H9 (cell line): ENCODE measurements around the gene MORC2. TPM values are rescaled to one million over a fixed set of nuclear protein-coding genes. Genes with fewer than 3 reads are reported as not detected.

Experiments
- DNase-seq: peaks from one replicate; pipeline ENCODE4 v3.0.0-alpha.2; 2017
- H2AFZ ChIP-seq: one replicate; pipeline ENCODE4 v1.6.1; 2013; ENCODE audit warnings: mild to moderate bottlenecking, low read length, control low read depth, moderate library complexity
- H2AK5ac ChIP-seq: 2 replicates; pipeline ENCODE4 v1.6.1; 2013; ENCODE audit warnings: low read length, control low read depth, mixed read lengths; ENCODE audit not compliant: insufficient read length
- H2BK120ac ChIP-seq: one replicate; pipeline ENCODE4 v1.6.1; 2013; ENCODE audit warnings: low read depth, mild to moderate bottlenecking, low read length, control low read depth, inconsistent platforms; ENCODE audit not compliant: poor library complexity, severe bottlenecking
- H2BK12ac ChIP-seq: 2 replicates; pipeline ENCODE4 v1.6.1; 2013; ENCODE audit warnings: low read length, control low read depth, mixed read lengths, low read depth; ENCODE audit not compliant: insufficient read length
- H2BK15ac ChIP-seq: 2 replicates; pipeline ENCODE4 v1.6.1; 2013; ENCODE audit warnings: low read depth, low read length, control low read depth
- H2BK20ac ChIP-seq: one replicate; pipeline ENCODE4 v1.6.1; 2013; ENCODE audit warnings: low read depth, mild to moderate bottlenecking, low read length, control low read depth, inconsistent platforms; ENCODE audit not compliant: poor library complexity, severe bottlenecking
- H2BK5ac ChIP-seq: 2 replicates; pipeline ENCODE4 v1.6.1; 2013; ENCODE audit warnings: low read length, control low read depth, mixed read lengths; ENCODE audit not compliant: insufficient read length
- H3K14ac ChIP-seq: 2 replicates; pipeline ENCODE4 v1.6.1; 2013; ENCODE audit warnings: low read length, control low read depth; ENCODE audit not compliant: insufficient read depth
- H3K18ac ChIP-seq: 2 replicates; pipeline ENCODE4 v1.6.1; 2013; ENCODE audit warnings: low read depth, mild to moderate bottlenecking, mixed read lengths, low read length, control low read depth; ENCODE audit not compliant: insufficient read length
- H3K23ac ChIP-seq: 2 replicates; pipeline ENCODE4 v1.6.1; 2013; ENCODE audit warnings: low read length, control low read depth, mixed read lengths, low read depth; ENCODE audit not compliant: insufficient read length
- H3K23me2 ChIP-seq: 2 replicates; pipeline ENCODE4 v1.6.1; 2013; ENCODE audit warnings: low read depth, mild to moderate bottlenecking, mixed read lengths, low read length, control low read depth; ENCODE audit not compliant: insufficient read length, poor library complexity, severe bottlenecking
- H3K27ac ChIP-seq: 2 replicates; pipeline ENCODE4 v1.5.1; 2013; ENCODE audit warnings: low read length, control low read depth, mixed read lengths, low read depth; ENCODE audit not compliant: insufficient read length
- H3K27me3 ChIP-seq: 2 replicates; pipeline ENCODE4 v1.6.1; 2013; ENCODE audit warnings: low read length, control low read depth, inconsistent platforms; ENCODE audit not compliant: insufficient read depth
- H3K4ac ChIP-seq: 2 replicates; pipeline ENCODE4 v1.6.1; 2013; ENCODE audit warnings: low read depth, mild to moderate bottlenecking, control low read depth, inconsistent platforms, low read length, moderate library complexity
- H3K4me1 ChIP-seq: 2 replicates; pipeline ENCODE4 v1.6.1; 2013; ENCODE audit warnings: low read length, control low read depth, inconsistent platforms; ENCODE audit not compliant: insufficient read depth
- H3K4me2 ChIP-seq: 2 replicates; pipeline ENCODE4 v1.6.1; 2013; ENCODE audit warnings: low read length, control low read depth, mixed read lengths; ENCODE audit not compliant: insufficient read length, insufficient read depth
- H3K56ac ChIP-seq: 2 replicates; pipeline ENCODE4 v1.6.1; 2013; ENCODE audit warnings: low read depth, mild to moderate bottlenecking, mixed read lengths, low read length, control low read depth; ENCODE audit not compliant: insufficient read length
- H3K79me1 ChIP-seq: 2 replicates; pipeline ENCODE4 v1.6.1; 2013; ENCODE audit warnings: low read depth, mild to moderate bottlenecking, moderate library complexity, low read length, control low read depth, inconsistent platforms; ENCODE audit not compliant: insufficient read depth, poor library complexity, severe bottlenecking
- H3K79me2 ChIP-seq: 2 replicates; pipeline ENCODE4 v1.6.1; 2013; ENCODE audit warnings: low read length, control low read depth, inconsistent platforms; ENCODE audit not compliant: insufficient read depth
- H3K9ac ChIP-seq: 2 replicates; pipeline ENCODE4 v1.6.1; 2013; ENCODE audit warnings: low read length, control low read depth, mixed read lengths; ENCODE audit not compliant: insufficient read length; ENCODE audit errors: extremely low read depth
- H3K9me3 ChIP-seq: one replicate; pipeline ENCODE4 v1.6.1; 2013; ENCODE audit warnings: low read depth, low read length, inconsistent platforms; ENCODE audit not compliant: control insufficient read depth
- H3T11ph ChIP-seq: one replicate; pipeline ENCODE4 v1.6.1; 2013; ENCODE audit warnings: mild to moderate bottlenecking, low read length, control low read depth, inconsistent platforms
- H4K20me1 ChIP-seq: one replicate; pipeline ENCODE4 v1.6.1; 2013; ENCODE audit not compliant: control insufficient read depth, insufficient read length, insufficient read depth
- H4K5ac ChIP-seq: 2 replicates; pipeline ENCODE4 v1.6.1; 2013; ENCODE audit warnings: low read depth, mild to moderate bottlenecking, mixed read lengths, low read length, control low read depth; ENCODE audit not compliant: insufficient read length
- H4K8ac ChIP-seq: replicated peaks from 2 replicates; pipeline ENCODE4 v1.6.1; 2013; ENCODE audit warnings: low read length, control low read depth, mixed read lengths, low read depth; ENCODE audit not compliant: insufficient read length
- H4K91ac ChIP-seq: 2 replicates; pipeline ENCODE4 v1.6.1; 2013; ENCODE audit warnings: low read depth, mild to moderate bottlenecking, moderate library complexity, mixed read lengths, low read length, control low read depth; ENCODE audit not compliant: insufficient read length
- H3K27ac Mint-ChIP-seq, 3 experiments: 2 replicates in 2 of 3; 3 replicates in 1 of 3; pipeline ENCODE4 v1.8.0; 2020 to 2021; ENCODE audit warnings: mixed read lengths in 3 of 3, mild to moderate bottlenecking in 1 of 3, moderate library complexity in 1 of 3
- H3K27me3 Mint-ChIP-seq: 2 replicates; pipeline ENCODE4 v1.8.0; 2021; ENCODE audit warnings: low read depth, mild to moderate bottlenecking, moderate library complexity, mixed read lengths
- H3K36me3 Mint-ChIP-seq, 3 experiments: 2 replicates in 2 of 3; 3 replicates in 1 of 3; pipeline ENCODE4 v1.8.0; 2020 to 2021; ENCODE audit warnings: low read depth in 3 of 3, mixed read lengths in 3 of 3; ENCODE audit not compliant: insufficient read depth in 1 of 3
- H3K4me1 Mint-ChIP-seq, 2 experiments: 2 replicates each; pipeline ENCODE4 v1.8.0; 2020; ENCODE audit warnings: mixed read lengths in 2 of 2
- H3K4me3 Mint-ChIP-seq, 2 experiments: 2 replicates in 1 of 2; 3 replicates in 1 of 2; pipeline ENCODE4 v1.8.0; 2020 to 2021; ENCODE audit warnings: mild to moderate bottlenecking in 2 of 2, mixed read lengths in 2 of 2, moderate library complexity in 1 of 2
- H3K9me3 Mint-ChIP-seq, 2 experiments: 2 replicates in 1 of 2; 3 replicates in 1 of 2; pipeline ENCODE4 v1.8.0; 2020; ENCODE audit warnings: mild to moderate bottlenecking in 2 of 2, mixed read lengths in 2 of 2, moderate library complexity in 1 of 2
- WGBS: extraction: QIAGEN DNeasy Blood & Tissue Kit; methylation state at CpG from one replicate; pipeline ENCODE4 v1.1.7; 2013; ENCODE audit warnings: missing lambda C conversion rate, low lambda C conversion rate, mixed read lengths; ENCODE audit not compliant: insufficient read length; ENCODE audit errors: extremely low coverage; 5-methylcytosine and 5-hydroxymethylcytosine counted together
- total RNA-seq: library from RNA; stranded (reverse); gene quantifications from 2 replicates; pipeline ENCODE4 v1.2.1, GENCODE V29; 2021
- TF ChIP-seq, protein P1 (sequence below): fragments of 200-600 bp; sonication (generic); conservative IDR thresholded peaks from 3 replicates; pipeline ENCODE4 v1.8.0; 2021; ENCODE audit warnings: antibody characterized with exemption, mild to moderate bottlenecking

MORC2 gene
- total RNA-seq, 1 experiment from 2014 or later = 37.4 TPM

DNA sequence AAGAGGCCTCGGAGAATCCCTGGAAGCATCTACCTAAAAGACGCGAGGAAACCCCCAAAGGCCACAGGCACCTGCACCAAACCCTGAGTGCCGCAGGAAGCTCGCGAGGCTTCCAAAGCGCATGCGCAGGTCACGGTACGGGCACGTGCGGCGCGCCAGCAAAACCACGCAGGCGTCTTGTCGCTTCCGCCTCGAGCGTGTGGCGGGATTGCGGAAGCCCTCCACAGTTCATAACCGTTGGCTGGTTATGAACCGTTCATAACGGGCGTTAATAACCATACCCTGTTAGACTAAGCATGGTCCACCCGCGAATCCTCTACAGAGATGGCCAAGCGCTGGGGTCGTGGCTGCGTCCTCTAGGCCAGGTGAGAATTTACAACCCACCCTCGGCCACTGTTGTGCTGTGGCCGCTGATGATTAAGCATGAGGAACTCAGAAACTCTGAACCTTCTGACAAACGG is 46.4 kb downstream of the MORC2 start:
- no CpG with 5 or more reads among the region's 34 CpGs for WGBS
- Mint-ChIP-seq H3K4me1 (peaks cover 0 to 2% of the 10 kb centered on the region in 2 experiments; a peak in 1 of 4 replicates), H3K36me3 (peaks cover 26 to 34% (median 32%) of the 10 kb centered on the region in 3 experiments), H3K27me3 (no peaks in the 10 kb centered on the region; the same call in none of the 2 replicates), H3K4me3 (no peak overlapping the region), H3K27ac (peak overlapping the region in 2 of 3 experiments; percentile 25 to 57; a peak in 1 of 7 replicates), H3K9me3 (no peaks in the 10 kb centered on the region; a peak in 1 of 5 replicates)
- Histone ChIP-seq H3K4me2 (no peak overlapping the region), H4K20me1 (no peaks in the 10 kb centered on the region), H2BK12ac (no peak overlapping the region), H3K14ac (no peak overlapping the region), H3T11ph (no peak overlapping the region), H3K27ac (no peak overlapping the region), H3K79me1 (no peaks in the 10 kb centered on the region), H3K4ac (no peak overlapping the region), H2BK20ac (no peak overlapping the region), H3K9me3 (no peaks in the 10 kb centered on the region), H2BK15ac (no peak overlapping the region), H2BK120ac (no peak overlapping the region), H3K23ac (no peak overlapping the region), H3K79me2 (no peaks in the 10 kb centered on the region), H4K8ac (no peak overlapping the region), H3K9ac (no peak overlapping the region), H2BK5ac (no peak overlapping the region), H3K18ac (no peak overlapping the region), H4K5ac (no peak overlapping the region), H2AK5ac (no peak overlapping the region), H3K23me2 (no peaks in the 10 kb centered on the region), H3K56ac (no peak overlapping the region), H4K91ac (no peak overlapping the region), H3K4me1 (no peaks in the 10 kb centered on the region), H2AFZ (no peak overlapping the region), H3K27me3 (no peaks in the 10 kb centered on the region)
- TF ChIP-seq, protein P1, sequence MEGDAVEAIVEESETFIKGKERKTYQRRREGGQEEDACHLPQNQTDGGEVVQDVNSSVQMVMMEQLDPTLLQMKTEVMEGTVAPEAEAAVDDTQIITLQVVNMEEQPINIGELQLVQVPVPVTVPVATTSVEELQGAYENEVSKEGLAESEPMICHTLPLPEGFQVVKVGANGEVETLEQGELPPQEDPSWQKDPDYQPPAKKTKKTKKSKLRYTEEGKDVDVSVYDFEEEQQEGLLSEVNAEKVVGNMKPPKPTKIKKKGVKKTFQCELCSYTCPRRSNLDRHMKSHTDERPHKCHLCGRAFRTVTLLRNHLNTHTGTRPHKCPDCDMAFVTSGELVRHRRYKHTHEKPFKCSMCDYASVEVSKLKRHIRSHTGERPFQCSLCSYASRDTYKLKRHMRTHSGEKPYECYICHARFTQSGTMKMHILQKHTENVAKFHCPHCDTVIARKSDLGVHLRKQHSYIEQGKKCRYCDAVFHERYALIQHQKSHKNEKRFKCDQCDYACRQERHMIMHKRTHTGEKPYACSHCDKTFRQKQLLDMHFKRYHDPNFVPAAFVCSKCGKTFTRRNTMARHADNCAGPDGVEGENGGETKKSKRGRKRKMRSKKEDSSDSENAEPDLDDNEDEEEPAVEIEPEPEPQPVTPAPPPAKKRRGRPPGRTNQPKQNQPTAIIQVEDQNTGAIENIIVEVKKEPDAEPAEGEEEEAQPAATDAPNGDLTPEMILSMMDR = no peak
- no peak for DNase-seq
